Hematopoietic multipotent progenitor cell treated with erythropoietin and hydrocortisone succinate and interleukin-3 and kit ligand, for 8 days (in vitro differentiated cells): ENCODE measurements around the gene CNMD.

Experiments
- DNase-seq: peaks from one replicate; pipeline ENCODE4 v3.0.0-alpha.2; 2015

Gene CNMD

GRCh38 chr13:52677823-52678222 lies 61.8 kb downstream of the CNMD start:
- DNase-seq = peak; percentile 34

GRCh38 chr13:52673465-52673864 lies 66.2 kb downstream of the CNMD start:
- DNase-seq = peak; percentile 16

- no peak for DNase-seq
Observed at GRCh38 chr13:52670726-52671125, 68.9 kb downstream of the CNMD start.

GRCh38 chr13:52669677-52670076 lies 69.9 kb downstream of the CNMD start:
- DNase-seq = peak; percentile 14

GRCh38 chr13:52665325-52665724 lies 74.3 kb downstream of the CNMD start:
- peak; percentile 53 for DNase-seq

- DNase-seq = no peak
Observed at GRCh38 chr13:52664272-52664671, 75.3 kb downstream of the CNMD start.

- no peak for DNase-seq
Observed at GRCh38 chr13:52659340-52659739, 80.3 kb downstream of the CNMD start.
